H1 (cell line): Measurements from ENCODE around the gene CTNNBL1. TPM values are rescaled to one million over a fixed set of nuclear protein-coding genes. Genes with fewer than 3 reads are reported as not detected.
"Not testable (repeated sequence)": the region's sequence is repeated elsewhere in the genome, so short reads cannot be mapped to it uniquely, and the experiment has no call there.

Experiments used
- CTCF ChIA-PET: fragments of 300-600 bp; sonication (Branson Sonifier 250); formaldehyde crosslinking; loops from one replicate; lab custom pipeline; 2021; ENCODE audit not compliant: partially characterized antibody; lab: Charles Lee
- POLR2A ChIA-PET: fragments of 300-600 bp; sonication (Branson Sonifier 250); formaldehyde crosslinking; loops from one replicate; lab custom pipeline; 2021; ENCODE audit warnings: inconsistent platforms; ENCODE audit not compliant: partially characterized antibody; lab: Charles Lee
- DNase-seq, 2 experiments: peaks; one replicate each; pipeline versions ENCODE4 v3.0.0 to v3.0.0-alpha.2; 2010 to 2022; ENCODE audit warnings: low spot score in 2 of 2, low read depth in 1 of 2, mixed read lengths in 1 of 2
- FAIRE-seq: peaks from 2 replicates; lab custom pipeline; 2011; peaks lifted over from hg19 to GRCh38; lab: Jason Lieb, UNC
- H2AFZ ChIP-seq: 2 replicates; pipeline ENCODE4 v1.8.1; 2012; ENCODE audit warnings: low read length, inconsistent platforms
- H2AK5ac ChIP-seq: 2 replicates; pipeline ENCODE4 v1.6.1; 2013; ENCODE audit warnings: low read depth, low read length
- H2BK120ac ChIP-seq: replicated peaks from 2 replicates; pipeline ENCODE3; 2013; ENCODE audit warnings: low read depth, low read length, inconsistent platforms
- H2BK12ac ChIP-seq: 2 replicates; pipeline ENCODE4 v1.6.1; 2013; ENCODE audit warnings: low read depth, low read length
- H2BK15ac ChIP-seq: 2 replicates; pipeline ENCODE4 v1.6.1; 2013; ENCODE audit warnings: low read length
- H2BK20ac ChIP-seq: 2 replicates; pipeline ENCODE4 v1.6.1; 2013; ENCODE audit warnings: low read length
- H2BK5ac ChIP-seq: 2 replicates; pipeline ENCODE4 v1.6.1; 2013; ENCODE audit warnings: low read depth, low read length
- H3K14ac ChIP-seq: 2 replicates; pipeline ENCODE4 v1.6.1; 2013; ENCODE audit warnings: inconsistent platforms; ENCODE audit not compliant: insufficient read length
- H3K18ac ChIP-seq: 2 replicates; pipeline ENCODE4 v1.6.1; 2013; ENCODE audit warnings: low read length; ENCODE audit errors: extremely low read depth
- H3K23ac ChIP-seq: 2 replicates; pipeline ENCODE4 v1.6.1; 2013; ENCODE audit warnings: inconsistent platforms; ENCODE audit not compliant: insufficient read length
- H3K23me2 ChIP-seq: 2 replicates; pipeline ENCODE4 v1.6.1; 2013; ENCODE audit warnings: low read depth, low read length
- H3K27ac ChIP-seq: 2 replicates; pipeline ENCODE4 v1.6.1; 2011; ENCODE audit warnings: low read depth, low read length, inconsistent platforms
- H3K27me3 ChIP-seq, 4 experiments: replicated peaks in 1 of 4; 1 replicate in 1 of 4; 2 replicates in 3 of 4; pipeline versions ENCODE4 v1.6.1 to v1.8.1; 2011 to 2013; ENCODE audit warnings: low read length in 3 of 4, mild to moderate bottlenecking in 3 of 4, inconsistent platforms in 2 of 4, mixed read lengths in 2 of 4, moderate library complexity in 1 of 4; ENCODE audit not compliant: control insufficient read depth in 3 of 4, insufficient read depth in 3 of 4; ENCODE audit errors: extremely low read depth in 1 of 4
- H3K36me3 ChIP-seq, 4 experiments: 2 replicates each; pipeline versions ENCODE4 v1.6.1 to v1.8.1; 2011 to 2013; ENCODE audit warnings: mild to moderate bottlenecking in 4 of 4, low read length in 3 of 4, moderate library complexity in 2 of 4, control low read depth in 1 of 4, inconsistent platforms in 1 of 4; ENCODE audit not compliant: insufficient read depth in 4 of 4, control insufficient read depth in 2 of 4
- H3K4ac ChIP-seq: replicated peaks from 2 replicates; pipeline ENCODE3; 2013; ENCODE audit warnings: low read length, low read depth, mixed read lengths, inconsistent platforms; ENCODE audit not compliant: insufficient read length
- H3K4me1 ChIP-seq, 4 experiments: replicated peaks in 1 of 4; 1 replicate in 1 of 4; 2 replicates in 3 of 4; pipeline versions ENCODE4 v1.6.1 to v1.8.1; 2011 to 2013; ENCODE audit warnings: low read length in 3 of 4, inconsistent platforms in 2 of 4, mixed read lengths in 1 of 4; ENCODE audit not compliant: insufficient read depth in 4 of 4, control insufficient read depth in 3 of 4
- H3K4me2 ChIP-seq, 2 experiments: 2 replicates each; pipeline versions ENCODE4 v1.6.1 to v1.8.1; 2011 to 2013; ENCODE audit warnings: low read depth in 2 of 2, low read length in 2 of 2, control low read depth in 1 of 2, inconsistent platforms in 1 of 2, mild to moderate bottlenecking in 1 of 2; ENCODE audit not compliant: insufficient read depth in 1 of 2
- H3K4me3 ChIP-seq, 4 experiments: fragments of 200-600, 300-600 bp in 1 of 4; sonication (generic), shearing (Covaris generic), sonication (Bioruptor Twin) in 1 of 4; 2 replicates each; pipeline versions ENCODE4 v1.5.1 to v1.8.1; 2011 to 2016; ENCODE audit warnings: low read length in 4 of 4, low read depth in 3 of 4, control low read depth in 2 of 4, inconsistent platforms in 2 of 4, mild to moderate bottlenecking in 2 of 4, mixed read lengths in 1 of 4, moderate library complexity in 1 of 4; ENCODE audit not compliant: insufficient read depth in 2 of 4; ENCODE audit errors: extremely low read depth in 1 of 4
- H3K56ac ChIP-seq: replicated peaks from 2 replicates; pipeline ENCODE3; 2013; ENCODE audit warnings: low read depth, mild to moderate bottlenecking, mixed read lengths, low read length, inconsistent platforms; ENCODE audit not compliant: insufficient read length
- H3K79me1 ChIP-seq: 2 replicates; pipeline ENCODE4 v1.6.1; 2013; ENCODE audit warnings: low read depth, low read length, control low read depth
- H3K79me2 ChIP-seq, 2 experiments: 2 replicates each; pipeline versions ENCODE4 v1.6.1 to v1.8.1; 2012 to 2013; ENCODE audit warnings: low read length in 2 of 2, mild to moderate bottlenecking in 2 of 2, inconsistent platforms in 1 of 2; ENCODE audit not compliant: insufficient read depth in 2 of 2, control insufficient read depth in 1 of 2
- H3K9ac ChIP-seq, 4 experiments: replicated peaks in 1 of 4; 1 replicate in 1 of 4; 2 replicates in 3 of 4; pipeline versions ENCODE4 v1.6.1 to v1.8.1; 2011 to 2013; ENCODE audit warnings: low read depth in 3 of 4, low read length in 3 of 4, control low read depth in 2 of 4, mild to moderate bottlenecking in 2 of 4, moderate library complexity in 2 of 4, inconsistent platforms in 1 of 4; ENCODE audit errors: extremely low read depth in 1 of 4
- H3K9me3 ChIP-seq, 2 experiments: 2 replicates each; pipeline versions ENCODE4 v1.6.1 to v1.8.1; 2012 to 2013; ENCODE audit warnings: mild to moderate bottlenecking in 2 of 2, moderate library complexity in 2 of 2, control low read depth in 1 of 2, inconsistent platforms in 1 of 2, low read depth in 1 of 2, low read length in 1 of 2, mixed read lengths in 1 of 2; ENCODE audit not compliant: insufficient read depth in 2 of 2
- H4K20me1 ChIP-seq, 2 experiments: replicated peaks in 1 of 2; 2 replicates each; pipeline versions ENCODE3 to v1.8.1; 2011 to 2013; ENCODE audit warnings: inconsistent platforms in 2 of 2, low read length in 2 of 2, mild to moderate bottlenecking in 1 of 2; ENCODE audit not compliant: insufficient read depth in 2 of 2, control insufficient read depth in 1 of 2
- H4K5ac ChIP-seq: 2 replicates; pipeline ENCODE4 v1.6.1; 2013; ENCODE audit warnings: low read length, low read depth, mixed read lengths, inconsistent platforms; ENCODE audit not compliant: insufficient read length
- H4K8ac ChIP-seq: 2 replicates; pipeline ENCODE4 v1.8.0; 2013; ENCODE audit warnings: mild to moderate bottlenecking, moderate library complexity, low read length, inconsistent platforms; ENCODE audit not compliant: insufficient read depth; ENCODE audit errors: extremely low read depth
- H4K91ac ChIP-seq: replicated peaks from 2 replicates; pipeline ENCODE3; 2013; ENCODE audit warnings: low read length, mixed read lengths, inconsistent platforms; ENCODE audit not compliant: insufficient read length
- WGBS, 2 experiments: shearing (Covaris generic) in 1 of 2; methylation state at CpG; one replicate each; pipeline versions ENCODE4 v1.1.6 to v1.1.7; 2013 to 2015; ENCODE audit warnings: low lambda C conversion rate in 2 of 2, mixed read lengths in 2 of 2, inconsistent platforms in 1 of 2, low coverage in 1 of 2, missing lambda C conversion rate in 1 of 2; ENCODE audit not compliant: insufficient replicate concordance in 2 of 2, insufficient coverage in 1 of 2, insufficient read length in 1 of 2; ENCODE audit errors: extremely low coverage in 1 of 2, missing lambda C conversion rate in 1 of 2; 5-methylcytosine and 5-hydroxymethylcytosine counted together
- polyA plus RNA-seq, 7 experiments: library from polyadenylated mRNA; depleted of rRNA in 3 of 7; stranded (reverse) in 5 of 7; unstranded in 2 of 7; fragments of >200 nt in 5 of 7; fragments of 200-250 nt in 2 of 7; gene quantifications; 1 replicate in 5 of 7; 2 replicates in 1 of 7; 4 replicates in 1 of 7; pipeline versions ENCODE4 v1.2.1 to v1.2.3, GENCODE V29; 2011 to 2013; ENCODE audit warnings: missing spikeins in 2 of 7, mixed read lengths in 2 of 7
- total RNA-seq: library from RNA; stranded (reverse); fragmentation: NEBNext Ultra II Directional; extraction: Animal tissue kit (Norgen Biotek cat#: 25700); gene quantifications from 2 replicates; pipeline ENCODE4 v1.2.1, GENCODE V29; 2021

Gene CTNNBL1
- total and polyA plus RNA-seq, 2 of the 8 experiments (the other 6 are each of a cell fraction or from before 2014, with no cell fraction given), result 19.6 to 81.6 TPM

- H3K9ac ChIP-seq, H3K4me3 ChIP-seq, H3K4ac ChIP-seq, H4K20me1 ChIP-seq, H2BK20ac ChIP-seq, H2AFZ ChIP-seq, H3K23me2 ChIP-seq, H3K36me3 ChIP-seq, H3K27me3 ChIP-seq, H4K91ac ChIP-seq, H3K18ac ChIP-seq, H3K23ac ChIP-seq, H3K56ac ChIP-seq, H3K79me1 ChIP-seq, H2BK12ac ChIP-seq, H2BK5ac ChIP-seq, H2BK15ac ChIP-seq, H4K5ac ChIP-seq, FAIRE-seq, DNase-seq, H3K4me1 ChIP-seq, H4K8ac ChIP-seq, H3K4me2 ChIP-seq, POLR2A ChIA-PET, H3K9me3 ChIP-seq, H3K27ac ChIP-seq, H3K14ac ChIP-seq, H2AK5ac ChIP-seq, H2BK120ac ChIP-seq: not testable (repeated sequence)
- WGBS, 2 experiments, result 91% methylated on average over 4 of the region's 4 CpGs; no CpG with 5 or more reads in 1 of the 2 experiments
- CTCF ChIA-PET, result interaction anchor here (0.6 kb wide), 1 partner anchor 157 kb away, joined by 3 read pairs; no protein-coding TSS in a partner anchor
- H3K79me2 ChIP-seq, result peaks cover 0 to 14% of the 10 kb centered on the region in 2 experiments; a peak in 2 of 4 replicates
Observed at GRCh38 chr20:37722312-37722711, 28.5 kb downstream of the CTNNBL1 start.
